Astrocyte (in vitro differentiated cells and primary cell): ENCODE measurements around the gene BCOR. TPM values are rescaled to one million over a fixed set of nuclear protein-coding genes. Genes with fewer than 3 reads are reported as not detected.

Experiments used
- DNase-seq: peaks from one replicate; pipeline ENCODE4 v3.0.0-alpha.2; 2010; ENCODE audit warnings: low read depth
- FAIRE-seq: peaks from 2 replicates; lab custom pipeline; 2011; peaks lifted over from hg19 to GRCh38; lab: Jason Lieb, UNC
- H2AFZ ChIP-seq: 2 replicates; pipeline ENCODE4 v1.6.0; 2012; ENCODE audit warnings: low read depth, low read length, inconsistent platforms
- H3K27ac ChIP-seq: 2 replicates; pipeline ENCODE4 v1.5.1; 2011; ENCODE audit warnings: low read depth, low read length, inconsistent platforms
- H3K27me3 ChIP-seq: 2 replicates; pipeline ENCODE4 v1.6.0; 2011; ENCODE audit warnings: low read length, inconsistent platforms; ENCODE audit not compliant: insufficient read depth
- H3K36me3 ChIP-seq: 2 replicates; pipeline ENCODE4 v1.5.1; 2011; ENCODE audit warnings: low read length, inconsistent platforms; ENCODE audit not compliant: insufficient read depth
- H3K4me1 ChIP-seq: 2 replicates; pipeline ENCODE4 v1.5.1; 2011; ENCODE audit warnings: low read length, inconsistent platforms; ENCODE audit not compliant: insufficient read depth
- H3K4me2 ChIP-seq: 2 replicates; pipeline ENCODE4 v1.6.0; 2012; ENCODE audit warnings: low read length, inconsistent platforms
- H3K4me3 ChIP-seq: 2 replicates; pipeline ENCODE4 v1.5.1; 2011; ENCODE audit warnings: low read depth, mild to moderate bottlenecking, low read length, inconsistent platforms; ENCODE audit not compliant: insufficient read depth
- H3K79me2 ChIP-seq: 2 replicates; pipeline ENCODE4 v1.6.0; 2012; ENCODE audit warnings: mild to moderate bottlenecking, low read length, inconsistent platforms; ENCODE audit not compliant: insufficient read depth
- H3K9ac ChIP-seq: 2 replicates; pipeline ENCODE4 v1.6.0; 2012; ENCODE audit warnings: mild to moderate bottlenecking, low read length, inconsistent platforms
- H3K9me3 ChIP-seq: 2 replicates; pipeline ENCODE4 v1.5.1; 2012; ENCODE audit warnings: low read depth, mild to moderate bottlenecking, low read length, inconsistent platforms; ENCODE audit not compliant: insufficient read depth
- H4K20me1 ChIP-seq: 2 replicates; pipeline ENCODE4 v1.6.0; 2012; ENCODE audit warnings: low read length, inconsistent platforms; ENCODE audit not compliant: insufficient read depth
- H3K27ac Mint-ChIP-seq: one replicate; pipeline ENCODE4 v1.8.0; 2021; ENCODE audit warnings: mild to moderate bottlenecking, mixed read lengths; ENCODE audit not compliant: unreplicated experiment
- H3K27me3 Mint-ChIP-seq: one replicate; pipeline ENCODE4 v1.8.0; 2021; ENCODE audit warnings: low read depth, mixed read lengths; ENCODE audit not compliant: unreplicated experiment
- H3K36me3 Mint-ChIP-seq: one replicate; pipeline ENCODE4 v1.8.0; 2021; ENCODE audit warnings: low read depth, mixed read lengths; ENCODE audit not compliant: unreplicated experiment
- H3K4me1 Mint-ChIP-seq: one replicate; pipeline ENCODE4 v1.8.0; 2021; ENCODE audit warnings: low read depth, mixed read lengths; ENCODE audit not compliant: unreplicated experiment
- H3K4me3 Mint-ChIP-seq: one replicate; pipeline ENCODE4 v1.8.0; 2021; ENCODE audit warnings: mild to moderate bottlenecking, moderate library complexity, mixed read lengths; ENCODE audit not compliant: unreplicated experiment
- H3K9me3 Mint-ChIP-seq: one replicate; pipeline ENCODE4 v1.8.0; 2021; ENCODE audit warnings: mild to moderate bottlenecking, mixed read lengths; ENCODE audit not compliant: unreplicated experiment
- EZH2 ChIP-seq: IDR thresholded peaks from 2 replicates; pipeline ENCODE4 v1.6.1; 2012; ENCODE audit warnings: mild to moderate bottlenecking, low read length, inconsistent platforms; ENCODE audit not compliant: insufficient read depth
- total RNA-seq: library from RNA; stranded (reverse); gene quantifications from 2 replicates; pipeline ENCODE4 v1.2.1, GENCODE V29; 2021
- TF ChIP-seq, protein P1 (sequence below): IDR thresholded peaks from 2 replicates; pipeline ENCODE4 v1.5.1; 2011; ENCODE audit warnings: low read depth, mild to moderate bottlenecking, inconsistent platforms, low read length, moderate library complexity; ENCODE audit not compliant: insufficient read depth

The BCOR gene
- total RNA-seq, 1 donor from 2014 or later: 9.0 TPM

DNA sequence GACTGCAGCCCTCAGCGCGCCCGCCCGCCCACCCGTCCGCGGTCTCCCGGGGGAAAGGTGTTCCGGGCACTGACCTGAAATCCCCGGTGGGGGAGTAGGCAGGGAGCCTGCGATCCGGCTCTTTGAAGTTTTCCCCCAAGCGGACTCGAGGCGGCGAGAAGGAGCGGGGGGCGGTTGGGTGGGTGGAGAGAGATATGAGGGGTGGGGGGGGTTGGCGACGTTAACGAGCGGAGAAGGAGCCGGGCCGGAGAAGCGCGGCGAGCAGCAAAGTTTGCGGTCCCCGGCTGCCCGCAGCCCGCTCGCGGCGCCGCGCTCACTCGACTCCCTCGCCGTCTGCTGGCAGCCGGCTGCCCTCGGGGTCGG is 636 bp downstream of the BCOR start:
- Histone ChIP-seq H3K27ac (no peak overlapping the region), H3K27me3 (no peaks in the 10 kb centered on the region), H2AFZ (no peak overlapping the region), H3K36me3 (no peaks in the 10 kb centered on the region), H3K9me3 (no peaks in the 10 kb centered on the region), H3K9ac (no peak overlapping the region), H3K4me3 (peak overlapping the region; percentile 51), H3K79me2 (peaks cover 39% of the 10 kb centered on the region), H4K20me1 (peaks cover 30% of the 10 kb centered on the region), H3K4me2 (peak overlapping the region; percentile 78), H3K4me1 (peaks cover 20% of the 10 kb centered on the region)
- peaks cover 10% of the 10 kb centered on the region for H3K4me1 Mint-ChIP-seq
- H3K27me3 Mint-ChIP-seq: peaks cover 2% of the 10 kb centered on the region
- peak overlapping the region; percentile 71 for H3K4me3 Mint-ChIP-seq
- no peaks in the 10 kb centered on the region for H3K36me3 Mint-ChIP-seq
- no peak for TF ChIP-seq EZH2
- TF ChIP-seq, protein P1, sequence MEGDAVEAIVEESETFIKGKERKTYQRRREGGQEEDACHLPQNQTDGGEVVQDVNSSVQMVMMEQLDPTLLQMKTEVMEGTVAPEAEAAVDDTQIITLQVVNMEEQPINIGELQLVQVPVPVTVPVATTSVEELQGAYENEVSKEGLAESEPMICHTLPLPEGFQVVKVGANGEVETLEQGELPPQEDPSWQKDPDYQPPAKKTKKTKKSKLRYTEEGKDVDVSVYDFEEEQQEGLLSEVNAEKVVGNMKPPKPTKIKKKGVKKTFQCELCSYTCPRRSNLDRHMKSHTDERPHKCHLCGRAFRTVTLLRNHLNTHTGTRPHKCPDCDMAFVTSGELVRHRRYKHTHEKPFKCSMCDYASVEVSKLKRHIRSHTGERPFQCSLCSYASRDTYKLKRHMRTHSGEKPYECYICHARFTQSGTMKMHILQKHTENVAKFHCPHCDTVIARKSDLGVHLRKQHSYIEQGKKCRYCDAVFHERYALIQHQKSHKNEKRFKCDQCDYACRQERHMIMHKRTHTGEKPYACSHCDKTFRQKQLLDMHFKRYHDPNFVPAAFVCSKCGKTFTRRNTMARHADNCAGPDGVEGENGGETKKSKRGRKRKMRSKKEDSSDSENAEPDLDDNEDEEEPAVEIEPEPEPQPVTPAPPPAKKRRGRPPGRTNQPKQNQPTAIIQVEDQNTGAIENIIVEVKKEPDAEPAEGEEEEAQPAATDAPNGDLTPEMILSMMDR: no peak
- no peak for DNase-seq
- no peak for FAIRE-seq
- H3K9me3 Mint-ChIP-seq: no peaks in the 10 kb centered on the region
- no peak overlapping the region for H3K27ac Mint-ChIP-seq

- Histone ChIP-seq H3K27ac (no peak overlapping the region), H3K4me2 (peak overlapping the region; percentile 92), H3K27me3 (no peaks in the 10 kb centered on the region), H3K36me3 (no peaks in the 10 kb centered on the region), H3K9ac (peak overlapping the region; percentile 74), H3K4me1 (peaks cover 20% of the 10 kb centered on the region), H4K20me1 (peaks cover 30% of the 10 kb centered on the region), H3K4me3 (peak overlapping the region; percentile 59), H3K9me3 (no peaks in the 10 kb centered on the region), H2AFZ (no peak overlapping the region), H3K79me2 (peaks cover 44% of the 10 kb centered on the region)
- Mint-ChIP-seq H3K36me3 (no peaks in the 10 kb centered on the region), H3K4me3 (peak overlapping the region; percentile 86), H3K4me1 (peaks cover 10% of the 10 kb centered on the region), H3K27me3 (no peaks in the 10 kb centered on the region), H3K9me3 (no peaks in the 10 kb centered on the region), H3K27ac (no peak overlapping the region)
- DNase-seq (no peak), FAIRE-seq (no peak)
- no peak for TF ChIP-seq EZH2
- TF ChIP-seq, protein P1: no peak
Observed at GRCh38 chrX:40096395-40097091, 1.2 kb downstream of the BCOR start.
